CMK (cell line): ENCODE data around the gene MCF2L2.
"Not testable (repeated sequence)": the region's sequence is repeated elsewhere in the genome, so short reads cannot be mapped to it uniquely, and the experiment has no call there.

ENCODE experiments used
- DNase-seq: peaks from one replicate; pipeline ENCODE4 v3.0.0-alpha.2; 2010; ENCODE audit warnings: low read depth

Gene MCF2L2

GRCh38 chr3:183203670-183204069 is 224.7 kb downstream of the MCF2L2 start:
- no peak for DNase-seq

GRCh38 chr3:183202004-183202722 is 226.3 kb downstream of the MCF2L2 start:
- DNase-seq, result no peak

DNA sequence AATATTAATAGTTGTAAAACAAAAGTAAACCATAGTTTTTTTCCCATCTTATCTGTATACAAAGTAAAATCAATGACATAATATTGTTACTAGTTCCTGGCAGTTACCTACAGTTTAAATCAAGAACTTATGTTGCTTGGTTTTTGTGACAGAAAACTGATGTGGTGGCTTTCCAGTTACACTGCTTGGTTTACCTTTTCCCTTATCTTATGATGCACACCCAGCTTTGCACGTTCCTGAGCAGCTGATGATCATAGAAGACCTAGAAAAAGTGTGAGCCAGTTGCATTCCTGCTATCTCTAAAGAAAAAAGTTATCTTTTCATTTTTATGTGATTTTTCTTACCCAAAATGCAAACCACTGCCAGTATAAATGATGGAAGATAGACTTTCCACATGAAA is 229.5 kb downstream of the MCF2L2 start:
- DNase-seq, result no peak

- DNase-seq, result no peak
Observed at GRCh38 chr3:183197734-183198133, 230.7 kb downstream of the MCF2L2 start.

DNA sequence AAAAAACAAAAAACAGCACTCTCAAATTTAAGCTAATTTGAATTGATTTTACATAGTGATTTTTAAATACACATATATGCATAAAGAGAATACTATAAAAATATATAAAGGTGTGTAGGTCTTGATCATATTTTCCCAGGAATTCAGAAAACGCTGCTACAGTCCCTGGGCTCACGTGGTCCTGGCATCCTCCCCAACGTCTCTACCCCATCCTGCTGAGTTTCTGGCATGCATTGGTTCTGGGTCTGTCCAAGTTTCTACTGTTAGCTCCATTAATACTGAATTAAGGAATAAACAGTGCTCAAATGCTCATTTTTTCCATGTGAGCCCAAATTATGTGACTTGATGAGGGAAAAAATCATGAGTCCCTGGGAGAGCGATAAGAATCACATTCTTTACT is 233.2 kb downstream of the MCF2L2 start:
- no peak for DNase-seq

DNA sequence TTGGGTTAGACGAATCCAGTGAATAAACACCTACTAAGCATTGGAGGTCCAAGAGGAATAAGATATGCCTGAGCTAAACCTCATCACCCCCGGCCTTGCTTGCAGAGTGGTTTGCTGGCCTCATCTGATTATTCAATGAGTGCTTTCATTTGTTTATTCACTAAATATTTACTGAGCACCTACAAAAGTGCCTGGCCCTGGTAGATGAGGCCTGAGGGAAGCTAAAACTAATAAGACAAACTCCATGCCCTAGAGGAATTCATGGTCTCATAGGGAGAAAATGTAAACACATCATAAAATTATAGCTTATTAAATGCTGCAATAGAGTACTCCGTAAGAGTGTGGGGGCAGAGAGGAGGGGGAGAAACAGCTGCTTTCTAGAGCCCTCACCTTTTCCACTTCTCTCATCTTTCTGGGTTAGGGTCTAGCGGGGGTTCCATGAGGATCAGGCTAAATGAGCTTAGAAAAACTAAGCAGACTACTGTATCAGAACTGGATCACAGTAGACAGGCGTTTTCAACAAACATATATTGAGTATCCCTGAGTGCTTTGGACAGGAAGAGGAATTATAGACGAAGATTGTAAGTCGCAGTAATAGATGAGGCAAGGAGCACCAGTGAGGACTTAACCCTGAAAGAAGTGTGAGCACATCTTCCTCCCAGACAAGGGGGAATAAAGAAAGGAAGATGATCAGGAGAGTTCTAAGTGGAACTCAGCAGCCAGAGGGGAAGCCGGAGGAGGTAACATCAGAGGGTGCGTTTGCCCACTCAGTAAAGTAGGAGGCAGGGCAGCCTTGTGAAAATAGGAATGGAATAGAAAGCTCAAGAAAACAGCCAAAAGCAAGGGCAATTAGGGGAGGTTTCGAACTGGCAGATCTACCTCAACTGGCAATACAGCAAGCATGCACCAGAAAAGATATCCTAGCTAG is 234.4 kb downstream of the MCF2L2 start:
- no peak for DNase-seq

- DNase-seq, result no peak
Observed at GRCh38 chr3:183192650-183193300, 235.6 kb downstream of the MCF2L2 start.

DNA sequence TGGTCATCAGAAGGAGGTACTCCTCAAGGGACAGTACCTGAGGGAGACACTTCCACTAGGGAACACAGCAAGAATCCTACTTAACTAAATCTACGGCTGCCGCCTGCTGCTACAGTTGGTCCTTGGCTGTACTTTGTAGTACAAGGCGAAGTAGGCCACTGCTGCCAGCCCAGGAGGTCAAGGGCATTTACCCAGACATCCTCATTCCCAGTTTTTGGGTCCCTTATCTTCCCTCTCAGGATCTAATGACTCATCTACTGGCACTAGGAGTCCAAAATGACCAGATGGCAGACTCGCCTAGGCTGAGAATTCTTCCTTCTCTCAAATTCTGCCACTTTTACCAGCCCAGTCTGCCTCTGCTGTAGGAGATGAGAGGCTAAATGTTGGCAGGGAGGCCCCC is 238.8 kb downstream of the MCF2L2 start:
- DNase-seq, result no peak

GRCh38 chr3:183188895-183189462 is 239.4 kb downstream of the MCF2L2 start:
- no peak for DNase-seq

- DNase-seq, result no peak
Observed at GRCh38 chr3:183185696-183186095, 242.7 kb downstream of the MCF2L2 start.

DNA sequence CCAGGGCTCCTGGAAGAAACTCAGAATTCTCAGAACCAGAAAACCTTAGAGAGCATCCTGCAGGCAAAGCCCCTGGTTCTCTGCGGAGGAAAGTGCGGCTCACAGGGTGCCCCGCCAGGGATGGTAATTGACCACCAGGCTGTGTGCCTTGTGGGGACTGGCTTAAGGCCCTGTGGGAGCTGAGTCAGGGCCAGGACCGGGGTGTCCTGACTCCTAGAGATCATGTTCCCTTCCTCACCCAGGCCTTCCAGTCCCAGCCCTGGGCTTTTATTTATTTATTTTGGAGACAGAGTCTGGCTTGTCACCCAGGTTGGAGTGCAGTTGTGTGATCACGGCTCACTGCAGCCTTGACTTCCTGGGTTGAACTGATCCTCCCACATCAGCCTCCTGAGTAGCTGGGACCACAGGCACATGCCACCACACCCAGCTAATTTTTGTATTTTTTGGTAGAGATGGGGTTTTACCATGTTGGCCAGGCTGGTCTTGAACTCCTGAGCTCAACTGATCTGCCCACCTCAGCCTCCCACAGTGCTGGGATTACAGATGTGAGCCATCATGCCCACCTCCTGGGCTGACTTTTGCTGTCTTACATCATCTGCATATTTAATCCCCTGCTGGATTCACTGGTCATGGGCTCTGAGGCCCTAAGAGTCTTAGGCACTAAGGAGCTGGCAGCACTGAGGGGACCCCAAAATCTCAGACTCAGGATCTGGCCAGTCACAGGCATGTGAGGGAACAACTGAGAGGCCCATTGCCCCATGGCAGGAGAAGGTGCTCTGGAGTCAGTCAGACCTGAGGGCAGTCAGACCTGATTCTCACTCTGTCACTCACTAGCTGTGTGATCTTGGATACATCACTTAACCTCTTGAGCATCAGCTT is 245.4 kb downstream of the MCF2L2 start:
- DNase-seq, result no peak

- no peak for DNase-seq
Observed at GRCh38 chr3:183182073-183182472, 246.3 kb downstream of the MCF2L2 start.

- no peak for DNase-seq
Observed at GRCh38 chr3:183181606-183182005, 246.8 kb downstream of the MCF2L2 start.

DNA sequence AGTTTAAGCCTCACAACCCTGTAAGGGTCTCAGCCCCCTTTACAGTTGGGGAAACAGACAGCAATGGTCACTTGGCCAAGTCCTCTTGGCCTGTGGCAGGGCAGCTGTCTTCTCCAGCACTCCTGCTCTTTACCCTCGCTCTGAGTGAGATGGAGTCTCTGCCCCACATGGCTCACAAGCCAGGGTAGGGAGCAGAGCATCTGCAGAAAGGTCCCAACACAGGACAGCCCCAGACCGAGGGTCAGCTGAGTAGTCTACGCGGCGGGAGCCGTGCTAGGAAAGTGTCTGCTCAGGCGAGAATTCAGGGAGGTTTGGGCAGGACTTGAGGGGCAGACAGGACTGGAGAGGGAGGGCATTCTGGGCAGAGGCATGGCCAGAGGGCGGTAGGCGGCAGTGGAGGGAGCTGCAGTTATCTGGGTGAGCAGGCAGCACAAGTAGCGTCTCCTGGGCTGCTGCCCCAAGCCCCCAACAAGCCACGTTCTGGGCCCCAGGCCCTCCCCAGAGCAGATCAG is 247.6 kb downstream of the MCF2L2 start:
- no peak for DNase-seq

DNA sequence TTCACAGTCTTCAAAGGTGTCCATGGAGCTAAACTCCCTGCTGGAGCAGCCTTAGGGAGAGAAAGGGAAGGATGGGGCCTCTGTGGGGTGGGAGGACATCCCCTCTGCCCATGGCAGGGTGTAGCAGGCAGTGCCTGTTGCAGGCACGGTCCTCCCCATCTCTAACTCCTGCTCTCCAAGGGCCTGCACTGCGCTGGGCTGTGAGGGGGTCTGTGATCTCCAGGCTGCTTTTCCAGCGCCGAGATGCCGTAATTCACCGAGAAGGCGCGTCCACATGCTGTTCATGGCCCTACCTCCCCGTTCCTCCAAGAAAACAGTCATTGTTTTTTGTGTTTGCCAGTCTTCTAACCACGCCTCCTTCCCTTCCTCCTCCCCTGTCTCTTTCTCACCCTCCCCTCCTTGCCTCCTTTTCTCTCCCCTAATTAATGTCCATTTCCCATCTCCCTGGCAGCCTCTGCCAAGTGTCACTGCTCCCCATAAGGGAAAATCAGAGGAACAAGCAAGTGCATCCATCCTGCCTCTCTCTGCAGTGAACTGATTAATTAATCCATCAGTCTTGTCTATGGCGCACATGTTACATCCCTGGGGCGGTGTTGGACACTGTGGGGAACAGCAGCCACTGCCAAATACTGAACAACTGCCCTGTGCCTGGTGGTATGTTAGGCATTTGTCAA is 248.2 kb downstream of the MCF2L2 start:
- DNase-seq, result no peak

- DNase-seq, result not testable (repeated sequence)
Observed at GRCh38 chr3:183179550-183179908, 248.9 kb downstream of the MCF2L2 start.

DNA sequence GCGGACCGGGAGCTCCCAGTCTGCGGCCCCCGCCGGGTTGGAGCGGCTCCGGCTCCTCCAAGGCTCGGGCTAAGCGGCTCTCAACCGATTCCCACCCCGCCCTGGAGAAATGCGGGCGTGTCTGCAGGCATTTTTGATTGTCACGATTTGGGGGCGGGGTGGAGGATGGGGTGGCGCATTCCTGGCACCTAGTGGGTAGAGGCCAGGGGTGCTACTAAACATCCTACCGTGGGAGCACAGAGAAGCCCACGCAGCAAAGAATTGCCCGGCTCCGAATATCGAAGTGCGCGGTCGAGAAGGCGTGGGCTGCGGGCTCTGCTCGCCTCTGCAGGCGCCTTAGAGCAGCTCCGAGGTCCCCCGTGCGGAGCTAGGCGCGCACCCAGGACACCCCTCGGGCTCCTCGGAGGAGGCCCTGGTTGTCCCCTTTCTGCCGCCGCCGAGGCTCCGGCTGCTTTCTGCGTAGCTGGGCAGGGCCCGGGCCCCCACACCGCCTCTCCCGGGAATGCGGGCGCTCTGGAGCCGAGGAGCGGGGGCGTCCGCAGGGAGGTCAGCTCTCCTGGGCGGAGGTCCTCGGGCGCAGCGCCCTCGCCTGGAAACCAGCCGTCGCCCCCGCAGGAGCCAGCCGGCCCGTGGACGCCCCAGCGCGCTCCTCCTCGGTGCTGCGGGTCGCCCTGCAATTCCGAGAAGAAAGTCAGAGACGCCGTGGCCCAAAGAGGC is 249.4 kb downstream of the MCF2L2 start:
- DNase-seq, result no peak

DNA sequence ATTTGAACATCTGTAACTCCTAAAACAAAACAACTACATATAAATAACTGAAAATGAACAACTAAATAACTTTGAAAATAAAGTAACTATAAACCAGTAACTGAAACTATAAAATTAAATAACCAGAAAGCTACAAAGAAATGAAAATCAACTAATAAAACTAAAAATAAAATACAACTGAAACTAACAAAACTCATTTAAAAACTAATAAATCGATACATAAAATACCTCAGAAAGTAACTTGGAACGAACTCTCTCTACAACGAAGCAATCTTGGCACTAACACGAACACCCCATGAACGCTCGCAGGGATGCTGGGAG is 249.9 kb downstream of the MCF2L2 start:
- no peak for DNase-seq

DNA sequence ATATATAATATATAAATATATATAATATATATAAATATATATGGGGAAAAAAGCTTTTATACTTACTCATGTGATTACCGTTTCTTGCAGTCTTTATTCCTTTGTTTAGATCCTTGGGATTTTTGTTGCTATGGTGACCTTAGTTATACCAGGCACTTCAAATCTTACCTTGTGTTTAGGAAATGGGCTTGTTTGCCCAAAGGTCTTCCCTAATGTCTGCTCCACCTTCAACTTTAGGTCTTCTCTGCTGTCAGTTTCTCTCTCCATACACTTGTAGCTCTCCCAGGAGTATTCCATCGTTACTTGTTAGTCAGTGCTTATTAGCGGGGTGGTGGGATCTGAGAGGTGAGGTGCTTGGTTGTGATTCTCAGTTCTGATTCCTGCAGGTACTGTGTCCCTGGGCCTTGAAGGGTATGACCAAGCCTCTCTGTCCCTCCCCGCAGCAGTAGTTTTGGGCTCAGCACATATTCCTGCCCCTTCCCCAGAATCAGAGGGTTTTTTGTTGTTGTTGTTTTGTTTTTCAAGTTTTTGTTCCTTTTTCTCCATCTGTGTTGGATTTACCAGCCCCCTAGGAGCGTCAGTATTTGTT is 256.3 kb downstream of the MCF2L2 start:
- DNase-seq, result no peak

DNA sequence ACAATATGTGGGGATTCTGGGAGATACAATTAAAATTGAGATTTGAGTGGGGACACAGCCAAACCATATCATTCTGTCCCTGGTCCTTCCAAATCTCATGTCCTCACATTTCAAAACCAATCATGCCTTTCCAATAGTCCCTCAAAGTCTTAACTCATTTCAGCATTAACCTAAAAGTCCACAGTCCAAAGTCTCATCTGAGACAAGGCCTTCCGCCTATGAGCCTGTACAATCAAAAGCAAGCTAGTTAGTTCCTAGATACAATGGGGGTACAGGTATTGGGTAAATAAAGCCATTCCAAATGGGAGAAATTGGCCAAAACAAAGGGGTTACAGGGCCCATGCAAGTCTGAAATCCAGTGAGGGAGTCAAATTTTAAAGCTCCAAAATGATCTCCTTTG is 260.4 kb downstream of the MCF2L2 start:
- not testable (repeated sequence) for DNase-seq
